IPS DF 4.7 (cell line): Measurements from ENCODE around the gene NIN.

ENCODE experiments used
- DNase-seq: peaks from one replicate; pipeline ENCODE4 v3.0.0-alpha.2; 2013; ENCODE audit warnings: low spot score; ENCODE audit errors: extremely low read depth

NIN gene

DNA sequence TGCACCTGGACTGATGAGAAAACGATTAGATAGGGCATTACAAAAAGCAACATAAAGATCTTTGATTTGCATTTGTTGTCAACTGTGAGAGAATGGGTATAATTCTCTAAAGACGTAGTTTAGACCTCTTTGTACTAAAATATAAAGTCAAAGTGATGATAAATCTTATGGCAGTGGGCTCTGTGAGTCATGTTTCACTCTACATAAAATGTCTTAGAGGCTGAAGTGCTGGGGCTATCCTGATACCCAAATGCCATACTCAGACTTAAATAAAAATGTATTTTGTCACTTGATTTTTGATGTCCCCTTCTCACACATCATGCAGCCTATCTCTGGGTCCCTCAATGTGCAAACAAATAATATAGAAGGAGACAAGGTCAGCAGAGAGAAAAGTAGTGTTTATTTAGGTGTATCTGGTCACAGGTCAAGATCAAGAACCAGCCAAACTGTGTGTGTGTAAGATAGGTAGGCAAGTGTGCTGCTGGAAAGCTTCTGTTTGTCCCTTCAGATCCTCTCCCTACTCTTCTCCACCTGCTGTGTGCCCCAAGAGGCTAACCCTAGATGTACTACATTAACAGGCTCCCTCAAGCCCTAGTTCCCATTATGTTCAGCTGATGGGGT lies 7.0 kb upstream of the NIN start:
- DNase-seq: no peak

DNA sequence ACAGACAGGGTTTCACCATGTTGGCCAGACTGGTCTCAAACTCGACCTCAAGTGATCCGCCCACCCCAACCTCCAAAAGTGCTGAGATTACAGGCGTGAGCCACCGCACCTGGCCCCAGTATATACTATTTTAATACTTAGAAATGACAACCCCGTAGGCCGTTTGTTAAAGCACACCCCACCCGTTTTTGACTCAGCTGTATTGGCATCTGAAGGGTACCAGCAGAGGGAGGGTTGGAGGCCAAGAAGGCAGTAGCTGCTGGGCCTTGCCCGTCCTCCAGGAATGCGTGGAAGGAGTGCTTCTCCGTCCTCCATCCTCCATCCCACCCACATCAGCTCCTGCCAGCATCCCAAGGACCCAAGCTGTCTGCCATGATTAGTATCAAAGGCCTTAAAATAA lies 6.3 kb upstream of the NIN start:
- no peak for DNase-seq

GRCh38 chr14:50836515-50836914 lies 5.6 kb upstream of the NIN start:
- no peak for DNase-seq

- DNase-seq: no peak
These were observed 4.3 kb upstream of the NIN start for GRCh38 chr14:50835280-50835679.

DNA sequence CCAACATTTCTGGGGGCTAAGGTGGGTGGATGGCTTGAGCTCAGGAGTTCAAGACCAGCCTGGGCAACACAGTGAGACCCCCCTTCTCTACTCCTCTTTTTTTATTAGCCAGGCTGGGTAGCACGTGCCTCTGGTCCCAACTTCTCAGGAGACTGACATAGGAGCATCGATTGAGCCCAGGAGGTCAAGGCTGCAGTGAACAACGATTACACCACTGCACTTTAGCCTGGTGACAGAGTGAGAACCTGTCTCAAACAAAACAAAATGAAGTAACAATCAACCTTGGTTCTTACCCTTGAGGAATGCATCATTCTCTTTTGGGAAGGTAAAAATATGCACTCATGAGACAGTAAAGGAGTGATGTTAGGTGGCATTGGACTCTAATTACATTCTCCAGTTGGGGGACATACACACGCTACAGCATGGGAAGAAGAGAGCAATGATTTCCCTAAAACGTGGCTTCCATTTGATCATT lies 3.9 kb upstream of the NIN start:
- DNase-seq: no peak

GRCh38 chr14:50832935-50833630 lies 2.1 kb upstream of the NIN start:
- DNase-seq: no peak

DNA sequence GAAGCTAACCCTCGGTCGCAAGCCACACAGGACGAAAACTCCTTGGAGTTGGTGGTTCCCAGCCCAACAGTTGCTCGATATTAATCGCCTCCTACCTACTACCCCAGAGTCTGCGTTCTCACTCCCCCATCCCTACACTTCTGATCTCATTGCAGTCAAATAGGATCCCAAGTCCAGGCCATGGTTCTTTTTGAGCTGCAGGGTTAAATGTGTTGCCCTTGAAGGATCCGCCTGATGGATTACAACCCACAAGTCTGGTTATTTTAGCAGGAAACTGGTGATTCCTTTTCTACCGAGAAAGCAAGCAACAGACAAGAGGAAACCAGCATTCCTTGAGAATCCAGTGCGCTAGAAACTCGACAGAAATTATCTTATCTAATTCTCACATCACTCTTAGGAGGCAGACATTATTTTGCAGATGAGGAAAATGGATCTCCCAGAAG lies 785 bp upstream of the NIN start:
- DNase-seq: no peak

DNA sequence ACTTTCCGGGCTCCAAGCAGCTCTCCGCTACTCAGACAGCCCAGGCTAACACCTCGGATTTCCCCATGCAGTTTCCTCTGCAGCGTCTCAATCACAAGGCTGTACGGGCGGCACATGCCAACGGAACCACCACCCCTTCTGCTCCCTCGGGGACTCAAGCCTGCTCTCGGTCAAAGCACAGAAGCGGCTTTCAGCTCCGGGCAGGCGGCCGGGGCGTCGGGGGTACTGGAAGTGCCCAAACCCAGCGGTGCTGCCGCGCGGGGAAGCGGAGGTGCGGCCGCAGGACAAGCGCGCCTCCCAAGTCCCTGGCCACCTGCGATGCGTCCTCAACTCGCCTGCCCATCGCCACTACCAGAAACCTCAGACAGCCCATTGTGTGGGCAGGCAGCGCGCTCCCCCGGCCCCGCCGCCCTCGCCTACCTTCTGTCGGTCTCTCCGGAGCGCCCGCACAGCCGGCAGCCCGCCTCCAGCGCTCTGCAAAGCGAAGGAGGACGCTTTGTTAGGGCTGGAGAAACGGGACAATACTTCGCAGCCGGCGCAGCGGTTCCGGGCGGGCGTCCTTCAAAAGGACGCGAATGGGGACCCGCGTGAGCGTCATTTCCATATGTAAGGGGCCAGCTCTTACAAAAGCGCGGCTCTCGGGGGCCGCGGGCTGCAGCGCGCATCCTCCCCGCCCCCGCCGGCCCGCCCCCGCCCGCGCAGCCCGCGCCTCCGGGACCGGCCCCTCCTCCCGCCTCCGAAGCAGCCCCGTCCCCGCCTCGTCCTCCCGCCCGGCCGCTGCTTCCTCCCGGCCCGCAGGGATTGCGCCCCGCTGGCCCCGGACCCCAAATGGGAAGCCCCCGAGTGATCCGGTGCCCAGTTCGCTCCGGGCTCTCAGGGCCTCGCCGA lies 674 bp downstream of the NIN start:
- DNase-seq: no peak

DNA sequence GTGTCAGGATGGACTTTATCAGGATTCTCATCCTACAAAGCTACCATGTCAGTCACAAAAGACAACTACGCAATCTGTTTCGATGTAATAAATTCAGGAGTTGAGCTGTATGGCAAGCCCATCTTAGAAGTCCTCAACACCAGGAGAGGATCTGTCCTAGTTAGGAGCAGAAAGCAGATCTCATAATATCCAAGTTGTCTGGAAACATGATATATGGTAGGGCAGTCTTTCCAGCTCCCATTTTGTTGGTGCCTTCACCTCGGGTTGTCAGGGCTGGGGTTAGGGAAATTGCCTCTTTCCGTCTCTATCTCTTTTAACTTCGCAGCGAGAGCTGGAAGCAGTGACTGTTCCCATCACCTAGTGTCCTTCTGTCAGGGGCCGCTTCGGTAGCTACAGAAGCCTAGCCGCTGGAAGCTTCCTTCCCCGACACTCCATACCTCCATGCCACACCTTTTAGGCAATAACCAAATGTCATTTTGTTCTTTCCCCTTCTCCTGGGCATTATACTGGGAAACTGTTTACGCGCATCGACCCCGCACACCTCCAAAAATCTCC lies 1.4 kb downstream of the NIN start:
- DNase-seq: no peak

GRCh38 chr14:50828721-50829488 lies 2.1 kb downstream of the NIN start:
- no peak for DNase-seq

GRCh38 chr14:50826681-50827080 lies 4.3 kb downstream of the NIN start:
- DNase-seq: no peak

DNA sequence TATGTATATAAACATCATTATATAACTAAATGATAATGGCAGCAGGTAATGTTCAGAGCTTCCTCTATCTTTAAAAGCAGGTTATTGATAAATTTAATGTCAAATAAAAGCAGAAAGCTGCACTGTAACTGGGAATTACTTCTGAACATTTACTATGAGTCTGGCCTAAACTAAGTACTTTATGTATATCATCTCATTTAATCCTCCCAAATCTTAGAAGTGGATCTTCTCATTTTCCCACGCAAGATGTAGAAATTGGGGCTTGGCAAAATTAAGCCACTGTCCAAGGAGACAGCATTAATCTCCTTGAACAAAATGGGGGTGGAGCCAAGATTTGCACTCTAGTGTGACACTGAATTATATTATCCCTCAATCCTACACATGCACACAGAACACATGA lies 5.7 kb downstream of the NIN start:
- no peak for DNase-seq

- DNase-seq: no peak
These were observed 7.0 kb downstream of the NIN start for GRCh38 chr14:50823762-50824636.

GRCh38 chr14:50823051-50823761 lies 7.8 kb downstream of the NIN start:
- no peak for DNase-seq

GRCh38 chr14:50822501-50823042 lies 8.4 kb downstream of the NIN start:
- no peak for DNase-seq

DNA sequence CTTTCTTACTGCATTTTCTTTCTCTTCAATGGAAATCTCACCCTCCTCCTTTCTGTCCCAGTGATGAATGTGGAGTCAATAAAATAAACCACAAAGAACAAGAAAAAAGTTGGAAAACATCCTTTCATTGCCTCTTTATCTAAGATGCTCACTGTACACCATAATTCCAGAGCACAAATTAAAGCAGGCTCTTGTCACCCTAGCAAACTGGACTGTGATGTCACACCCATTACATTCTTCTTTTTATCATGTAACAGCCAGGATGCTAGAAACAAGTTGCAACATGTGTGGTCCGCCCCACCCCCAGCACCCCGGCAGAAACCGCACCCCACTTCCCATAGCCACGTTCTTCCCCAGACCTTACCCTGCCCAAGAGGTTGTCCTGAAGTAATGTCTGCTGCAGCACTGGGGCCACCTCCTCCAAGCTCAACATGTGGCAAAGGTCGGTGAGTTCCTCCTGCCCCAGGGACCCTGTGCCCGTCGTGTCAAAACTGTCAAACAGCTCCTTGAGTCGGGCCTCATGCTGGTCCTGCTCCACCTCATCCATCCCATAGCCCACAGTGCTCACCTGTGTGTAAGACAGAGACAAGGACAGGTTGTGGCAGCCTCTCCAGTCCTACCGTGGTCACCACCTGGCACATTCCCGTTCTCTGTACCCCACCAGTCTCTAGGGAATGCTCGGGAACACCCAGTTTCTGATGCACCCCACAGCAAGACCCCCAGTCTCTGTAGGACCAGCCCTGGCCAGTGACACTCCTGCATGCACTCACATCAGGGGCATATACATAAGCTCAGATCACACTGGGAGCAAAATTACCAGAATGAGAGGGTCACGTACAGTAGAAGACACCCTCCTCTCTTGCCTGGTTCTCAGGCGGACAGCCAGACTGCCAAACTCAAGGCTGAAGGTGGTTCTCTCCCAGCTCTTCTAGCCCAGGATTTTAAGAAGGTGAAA lies 9.2 kb downstream of the NIN start:
- DNase-seq: no peak

DNA sequence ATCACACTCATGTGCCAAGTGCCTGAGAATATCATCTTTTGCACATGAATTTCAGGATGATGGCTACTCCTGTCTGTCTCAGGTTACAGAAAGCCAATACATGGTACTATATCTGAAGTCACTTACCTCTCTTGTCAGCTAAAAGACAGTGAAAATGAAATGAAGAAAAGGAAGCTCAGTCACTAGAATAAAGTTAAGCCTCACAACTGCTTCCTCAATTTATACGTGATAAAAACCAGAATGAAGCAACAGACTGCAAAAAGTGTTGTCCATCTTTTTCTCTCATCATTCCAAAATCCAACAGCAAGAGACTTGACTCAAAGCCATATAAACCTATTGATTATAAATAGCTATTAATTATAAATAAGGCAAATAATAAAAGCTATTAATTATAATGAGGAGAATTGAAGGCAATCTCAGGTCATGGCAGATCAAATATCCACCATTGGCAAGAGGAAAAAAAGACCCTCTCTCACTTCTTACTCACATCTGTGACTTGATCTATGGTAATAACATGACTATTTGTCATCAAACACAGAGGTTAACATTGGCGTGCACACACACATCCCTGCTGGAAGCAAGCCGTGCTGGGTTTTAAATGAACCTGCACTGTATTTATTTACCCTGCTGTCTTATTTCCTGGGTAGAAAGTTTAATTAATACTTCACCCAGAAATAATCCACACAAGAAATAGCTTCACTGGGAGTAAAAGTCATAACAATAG lies 10.0 kb downstream of the NIN start:
- DNase-seq: no peak
